Testis (tissue), 3 donors: ENCODE data around the gene NPLOC4. TPM values are rescaled to one million over a fixed set of nuclear protein-coding genes. Genes with fewer than 3 reads are reported as not detected.
A peak's percentile ranks its signal among the peaks of the same experiment; 100 is the strongest.

Source experiments
- DNase-seq: peaks from one replicate; pipeline ENCODE4 v3.0.0-alpha.2; 2019
- H3K27ac ChIP-seq, 2 donors: fragments of 200-600 bp; sonication (generic); one replicate each; pipeline ENCODE4 v1.5.1; 2019
- H3K27me3 ChIP-seq: fragments of 200-600 bp; sonication (generic); one replicate; pipeline ENCODE4 v1.5.1; 2019
- H3K36me3 ChIP-seq: fragments of 200-600 bp; sonication (generic); one replicate; pipeline ENCODE4 v1.5.1; 2017; ENCODE audit warnings: low read depth; ENCODE audit errors: missing control alignments
- H3K4me1 ChIP-seq: fragments of 200-600 bp; sonication (generic); one replicate; pipeline ENCODE4 v1.5.1; 2019
- H3K4me3 ChIP-seq, 2 donors: fragments of 200-600 bp; sonication (generic); one replicate each; pipeline ENCODE4 v1.5.1; 2017 to 2019
- H3K9me3 ChIP-seq: fragments of 200-600 bp; sonication (generic); one replicate; pipeline ENCODE4 v1.5.1; 2017
- CTCF ChIP-seq, 3 experiments: fragments of 450-650 bp in 2 of 3; fragments of 200-600 bp in 1 of 3; sonication (generic) in 1 of 3; IDR thresholded peaks; one replicate each; pipeline ENCODE4 v1.5.1; 2016 to 2019; ENCODE audit warnings: antibody characterized with exemption in 3 of 3, mild to moderate bottlenecking in 2 of 3, moderate library complexity in 1 of 3
- POLR2A ChIP-seq: fragments of 450-650 bp; IDR thresholded peaks from one replicate; pipeline ENCODE4 v1.6.1; 2017; ENCODE audit warnings: antibody characterized with exemption, mild to moderate bottlenecking, moderate library complexity
- WGBS, 2 donors: methylation state at CpG; one replicate each; pipeline ENCODE4 v1.1.5; 2018; 5-methylcytosine and 5-hydroxymethylcytosine counted together
- intact Hi-C: fragments of 100-400 bp; cut with DNase I; formaldehyde crosslinking; loops from one replicate; pipeline ENCODE4 v1.15.1; 2023; ENCODE audit warnings: low total_unique reads
- polyA plus RNA-seq: library from polyadenylated mRNA; stranded (reverse); fragments of 350-450 nt; fragmentation: Illumina TruSeq; extraction: RNeasy Lipid Tissue Mini Kit (QIAGEN cat#74804); gene quantifications from one replicate; pipeline ENCODE4 v1.2.3, GENCODE V29; 2014; ENCODE audit warnings: low read depth, low replicate concordance; ENCODE audit not compliant: insufficient read depth
- total RNA-seq, 2 donors: library from RNA; depleted of rRNA; stranded (reverse); fragments of >200 nt; gene quantifications; one replicate each; pipeline ENCODE4 v1.2.3, GENCODE V29; 2016

The NPLOC4 gene
- total and polyA plus RNA-seq, 3 donors from 2014 or later = 106 to 130 (median 122) TPM

DNA sequence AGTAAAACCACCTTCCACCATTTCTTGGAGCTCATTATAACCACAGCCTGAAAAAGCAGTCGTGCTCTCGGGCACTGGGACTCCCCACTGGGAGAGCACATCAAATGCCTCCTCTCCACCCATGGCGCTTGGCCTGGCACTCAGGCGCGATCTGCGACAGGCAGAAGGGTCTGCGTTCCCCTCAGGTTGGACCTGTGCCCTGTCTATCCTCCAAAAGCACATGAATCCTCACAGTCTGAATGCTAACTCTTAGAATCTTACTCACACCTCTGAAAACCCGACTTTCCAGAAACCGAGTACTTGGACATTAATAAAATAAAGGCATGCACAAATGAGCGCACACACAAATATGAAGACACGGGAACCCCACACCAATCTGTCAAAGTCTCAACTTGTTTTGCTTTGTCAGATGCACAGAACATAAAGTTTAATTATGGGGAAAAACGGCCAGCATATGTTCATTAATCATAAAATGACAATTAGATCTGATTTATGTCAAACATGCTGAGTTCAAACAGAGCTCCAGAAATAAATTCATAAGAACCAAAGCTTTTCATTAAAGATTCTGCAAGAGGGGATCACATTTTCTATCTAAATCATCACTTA is 64.2 kb downstream of the NPLOC4 start:
- WGBS, 2 donors = 90% methylated on average over 12 of the region's 12 CpGs
- peaks cover under 1% of the 10 kb centered on the region for H3K4me1 ChIP-seq
- no peak overlapping the region for H3K4me3 ChIP-seq
- DNase-seq = no peak
- TF ChIP-seq CTCF (IDR thresholded peaks at IDR 0.05) (no peak), POLR2A (no peak)
- intact Hi-C loops = no loop called here
- no peaks in the 10 kb centered on the region for H3K9me3 ChIP-seq
- no peaks in the 10 kb centered on the region for H3K36me3 ChIP-seq
- H3K27ac ChIP-seq = no peak overlapping the region
- no peaks in the 10 kb centered on the region for H3K27me3 ChIP-seq

- H3K9me3 ChIP-seq = no peaks in the 10 kb centered on the region
- H3K27ac ChIP-seq = no peak overlapping the region
- no peaks in the 10 kb centered on the region for H3K27me3 ChIP-seq
- 84 to 87% methylated on average over 11 of the region's 11 CpGs for WGBS, 2 donors
- H3K4me1 ChIP-seq = peaks cover 13% of the 10 kb centered on the region
- no peak for DNase-seq
- intact Hi-C loops = no loop called here
- H3K4me3 ChIP-seq = no peak overlapping the region
- TF ChIP-seq POLR2A (no peak), CTCF (IDR thresholded peaks at IDR 0.05) (no peak)
- H3K36me3 ChIP-seq = no peaks in the 10 kb centered on the region
Observed at GRCh38 chr17:81570964-81571363, 65.9 kb downstream of the NPLOC4 start.

GRCh38 chr17:81569986-81570514 is 66.9 kb downstream of the NPLOC4 start:
- no peaks in the 10 kb centered on the region for H3K27me3 ChIP-seq
- TF ChIP-seq CTCF (IDR thresholded peaks at IDR 0.05) = no peak
- H3K27ac ChIP-seq = no peak overlapping the region
- no peak overlapping the region for H3K4me3 ChIP-seq
- WGBS, 2 donors = 93 to 96% methylated on average over 14 to 18 of the region's 18 CpGs
- H3K9me3 ChIP-seq = no peaks in the 10 kb centered on the region
- intact Hi-C loops = no loop called here
- DNase-seq = no peak
- H3K4me1 ChIP-seq = peaks cover 13% of the 10 kb centered on the region
- H3K36me3 ChIP-seq = no peaks in the 10 kb centered on the region

DNA sequence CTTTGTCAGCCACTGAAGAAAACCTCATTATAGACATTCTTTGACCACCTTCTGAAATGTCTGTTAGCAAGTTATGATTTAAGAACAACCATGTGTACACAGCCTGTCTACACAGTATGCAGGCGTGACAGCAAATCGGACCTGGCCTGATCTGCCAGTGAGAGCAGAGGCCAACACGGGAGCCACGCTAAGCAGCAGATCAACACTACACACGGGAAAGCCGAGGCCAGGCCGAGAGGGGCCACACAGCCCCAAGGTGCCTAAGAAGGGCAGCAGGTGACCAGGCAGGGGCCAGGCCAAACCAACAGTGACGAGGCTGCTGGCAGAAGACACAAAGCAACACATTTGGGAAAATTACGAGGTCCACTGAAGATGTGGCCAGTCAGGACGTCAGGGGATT is 68.5 kb downstream of the NPLOC4 start:
- no peak for DNase-seq
- intact Hi-C loops = no loop called here
- Histone ChIP-seq H3K27me3 (no peaks in the 10 kb centered on the region), H3K4me3 (no peak overlapping the region), H3K9me3 (no peaks in the 10 kb centered on the region), H3K4me1 (peaks cover 13% of the 10 kb centered on the region), H3K27ac (no peak overlapping the region), H3K36me3 (no peaks in the 10 kb centered on the region)
- WGBS, 2 donors = 87 to 89% methylated on average over 8 to 10 of the region's 10 CpGs
- TF ChIP-seq POLR2A (no peak), CTCF (IDR thresholded peaks at IDR 0.05) (no peak)

DNA sequence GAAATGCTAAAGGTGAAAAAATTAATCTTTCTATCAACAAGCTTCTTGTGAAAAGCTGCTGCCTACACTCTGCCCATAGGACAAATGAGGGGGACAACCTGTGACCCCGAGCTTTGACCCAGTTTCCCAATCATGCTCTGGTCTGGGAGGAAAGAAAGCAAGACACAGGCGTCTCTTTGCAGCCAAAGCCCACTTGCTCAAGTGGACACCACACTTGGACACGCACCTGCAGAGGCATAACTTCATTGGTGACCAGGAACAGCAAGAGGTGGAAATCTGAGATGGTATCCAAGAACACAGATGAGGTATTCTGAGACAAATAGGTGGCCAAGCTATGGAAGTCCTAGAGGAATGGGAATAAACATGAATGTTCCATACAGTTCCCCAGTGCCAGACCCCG is 69.7 kb downstream of the NPLOC4 start:
- intact Hi-C loops = no loop called here
- TF ChIP-seq CTCF (IDR thresholded peaks at IDR 0.05) (no peak), POLR2A (no peak)
- peak overlapping the region in 1 of 2 donors; percentile 74 for H3K27ac ChIP-seq
- H3K27me3 ChIP-seq = no peaks in the 10 kb centered on the region
- peaks cover 13% of the 10 kb centered on the region for H3K4me1 ChIP-seq
- WGBS, 2 donors = 55 to 65% methylated on average over 4 of the region's 4 CpGs
- no peaks in the 10 kb centered on the region for H3K9me3 ChIP-seq
- no peak overlapping the region for H3K4me3 ChIP-seq
- DNase-seq = no peak
- H3K36me3 ChIP-seq = no peaks in the 10 kb centered on the region
